RPMI7951 (cell line): ENCODE results near the gene SNRPF. TPM values are rescaled to one million over a fixed set of nuclear protein-coding genes. Genes with fewer than 3 reads are reported as not detected.
"Not testable (repeated sequence)": the region's sequence is repeated elsewhere in the genome, so short reads cannot be mapped to it uniquely, and the experiment has no call there.

Experiments used
- DNase-seq: peaks from one replicate; pipeline ENCODE4 v3.0.0-alpha.2; 2012; ENCODE audit warnings: low read depth
- total RNA-seq: library from RNA; depleted of rRNA; stranded (reverse); fragments of >200 nt; shearing (Covaris generic); gene quantifications from 2 replicates; pipeline ENCODE4 v1.2.3, GENCODE V29; 2014; rRNA removed

The SNRPF gene
- 23.0 and 29.6 TPM in 2 replicates for total RNA-seq

DNA sequence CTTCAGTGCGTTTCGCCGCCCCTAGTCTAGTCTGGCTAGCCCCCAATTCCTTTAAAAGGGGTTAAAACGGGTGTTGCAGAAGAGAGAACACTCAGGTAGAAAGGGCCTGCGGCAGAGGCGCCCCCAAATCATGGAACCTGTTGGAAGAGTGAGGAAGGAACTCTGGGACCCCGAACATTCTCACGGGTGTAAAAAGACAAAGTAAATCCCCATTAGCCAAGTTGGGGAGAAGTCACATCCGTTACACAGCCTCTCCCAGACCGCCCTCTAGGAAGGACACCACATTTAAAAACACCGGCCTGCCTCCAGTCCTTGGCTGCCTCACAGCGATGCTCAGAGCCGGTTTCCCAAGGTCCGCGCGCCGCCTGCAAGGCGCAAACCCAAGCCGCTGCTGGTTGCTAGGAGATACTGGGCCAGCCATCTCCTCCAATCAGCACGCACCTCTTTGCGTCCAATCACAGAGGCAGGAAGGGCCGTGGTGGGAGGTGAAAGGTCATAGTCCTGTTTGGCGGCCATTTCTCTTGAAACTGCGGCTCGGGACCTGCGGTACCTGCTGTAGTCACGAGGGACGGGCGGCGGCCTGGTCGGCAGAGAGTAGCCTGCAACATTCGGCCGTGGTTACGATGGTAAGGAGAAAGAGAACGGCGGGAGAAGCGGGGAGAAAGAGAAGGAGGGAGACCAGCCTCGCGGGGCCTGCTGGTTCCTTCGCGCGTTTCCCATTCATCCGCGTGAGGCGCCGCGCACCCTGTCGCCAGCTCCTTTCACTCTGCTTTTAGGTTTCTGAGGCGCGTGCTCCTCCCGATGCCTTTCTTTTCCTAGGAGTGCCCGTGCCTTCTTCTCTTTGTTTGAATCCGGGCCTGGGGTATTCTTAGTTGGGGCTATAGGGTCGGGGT, at the start of gene SNRPF:
Gene SNRPF, plus strand, starts transcription at position 502 of the 893 bp plus-strand sequence. Its CDS starts 122 bp downstream, at position 624.
- peak; percentile 93 for DNase-seq

DNA sequence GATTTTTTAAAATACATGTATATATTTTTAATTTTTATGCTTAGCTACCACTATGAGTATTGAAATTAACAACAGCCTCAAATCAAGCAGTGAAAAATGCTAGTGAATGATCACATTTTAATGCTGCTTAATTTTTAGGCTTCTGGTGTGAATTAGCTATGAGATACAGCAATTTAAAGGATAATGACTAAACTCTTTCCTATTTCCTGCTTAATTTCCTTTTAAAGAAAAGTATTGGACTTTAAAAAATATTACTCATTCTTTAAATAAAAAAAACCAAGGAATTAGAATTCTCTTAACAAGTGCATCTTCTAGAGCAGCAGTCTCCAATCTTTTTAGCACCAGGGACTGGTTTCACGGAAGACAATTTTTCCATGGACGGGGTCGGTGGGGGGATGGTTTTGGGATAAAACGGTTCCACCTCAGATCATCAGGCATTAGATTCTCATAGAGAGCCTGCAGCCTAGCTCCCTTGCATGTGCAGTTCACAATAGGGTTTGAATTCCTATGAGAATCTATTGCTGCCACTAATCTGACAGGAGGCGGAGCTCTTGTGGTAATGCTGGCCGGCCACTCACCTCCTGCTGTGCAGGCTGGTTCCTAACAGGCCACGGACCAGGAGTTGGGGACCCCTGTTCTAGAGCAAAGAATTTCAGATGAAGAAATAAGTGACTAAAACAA, 49.6 kb upstream of the SNRPF start:
- no peak for DNase-seq

DNA sequence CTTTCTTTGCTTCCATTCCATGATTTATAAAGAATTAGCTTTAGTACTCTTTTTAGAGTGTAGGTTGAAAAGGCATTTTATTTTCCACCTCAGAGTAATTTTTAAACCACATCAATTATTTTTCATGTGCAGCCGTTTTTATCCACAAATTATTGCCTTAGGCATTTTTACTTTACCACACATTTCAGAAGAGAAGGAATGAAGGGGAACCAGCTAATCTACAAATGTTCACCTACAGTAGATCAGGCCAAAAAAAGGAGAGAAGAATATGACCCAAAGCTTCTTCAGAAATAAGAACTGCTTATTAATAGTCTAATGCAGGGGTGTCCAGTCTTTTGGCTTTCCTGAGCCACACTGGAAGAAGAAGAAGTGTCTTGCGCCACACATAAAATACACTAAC, 48.3 kb upstream of the SNRPF start:
- DNase-seq = no peak

DNA sequence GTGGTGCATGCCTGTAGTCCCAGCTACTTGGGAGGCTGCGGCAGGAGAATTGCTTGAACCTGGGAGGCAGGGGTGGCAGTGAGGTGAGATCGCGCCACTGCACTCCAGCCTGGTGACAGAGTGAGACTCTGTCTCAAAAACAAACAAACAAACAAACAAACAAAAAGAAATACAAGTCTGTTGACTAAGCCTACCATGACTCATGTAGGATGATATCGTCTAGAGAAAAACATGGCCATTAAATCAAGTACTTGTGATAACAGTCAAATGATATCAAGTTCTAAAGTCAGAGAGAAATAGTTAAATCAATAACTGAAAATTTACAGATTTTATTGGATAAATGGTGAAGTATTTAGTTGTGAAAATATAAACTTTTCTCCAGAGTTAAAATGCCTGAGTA, 46.6 kb upstream of the SNRPF start:
- not testable (repeated sequence) for DNase-seq

DNA sequence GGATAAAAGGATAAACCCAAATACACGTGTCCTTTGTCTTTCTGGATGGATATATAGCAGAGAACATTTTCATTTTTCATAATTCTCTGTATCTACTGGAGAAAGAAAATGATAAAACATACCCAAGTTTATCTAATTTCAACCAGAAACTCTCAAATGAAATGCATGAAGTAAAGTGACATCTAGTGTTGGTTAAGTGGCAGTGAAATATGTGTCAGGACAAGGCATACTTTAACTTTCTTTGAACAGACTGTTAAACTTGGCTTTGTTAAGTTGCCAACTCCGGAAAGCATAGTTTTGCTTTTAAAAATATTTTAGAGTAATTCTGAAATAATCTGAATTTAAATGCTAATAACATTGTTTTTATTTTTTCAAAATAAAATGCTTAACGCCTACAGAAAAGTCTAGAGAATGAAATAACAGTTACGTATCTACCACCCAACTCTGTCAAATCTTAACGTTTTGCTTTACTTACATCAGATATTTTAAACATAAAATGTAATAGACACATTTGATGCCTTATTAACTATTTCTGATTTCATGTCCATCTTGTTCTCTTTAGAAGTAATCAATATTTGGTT, 43.0 kb upstream of the SNRPF start:
- DNase-seq = peak; percentile 39

DNA sequence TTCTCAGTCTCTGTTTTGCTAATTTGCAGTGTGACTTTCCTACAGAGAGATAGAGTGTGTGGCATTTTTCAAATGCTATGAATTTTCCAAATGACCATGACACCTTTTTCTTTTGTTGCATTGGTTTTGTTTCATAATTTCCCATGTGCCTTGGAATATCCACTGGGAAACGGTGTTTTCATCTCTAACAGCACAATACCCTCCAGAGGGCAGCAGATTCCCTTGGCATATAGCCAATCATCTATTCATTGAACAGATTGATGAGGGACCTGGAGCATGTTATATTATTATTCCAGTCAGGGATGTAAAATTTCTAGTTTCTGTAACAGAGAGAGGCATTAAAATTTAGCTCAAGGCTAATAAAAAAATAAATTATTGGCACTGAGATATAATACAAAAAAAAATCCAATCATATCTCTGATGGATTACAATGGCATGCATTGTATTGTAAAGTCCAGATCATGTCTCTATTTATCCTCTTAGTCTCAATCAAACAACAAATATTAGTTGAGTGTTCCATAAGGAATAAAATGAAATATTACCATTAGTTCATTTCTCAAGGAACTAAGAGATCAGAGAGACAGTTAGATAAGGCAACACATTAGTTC, 38.6 kb upstream of the SNRPF start:
- peak; percentile 54 for DNase-seq

DNA sequence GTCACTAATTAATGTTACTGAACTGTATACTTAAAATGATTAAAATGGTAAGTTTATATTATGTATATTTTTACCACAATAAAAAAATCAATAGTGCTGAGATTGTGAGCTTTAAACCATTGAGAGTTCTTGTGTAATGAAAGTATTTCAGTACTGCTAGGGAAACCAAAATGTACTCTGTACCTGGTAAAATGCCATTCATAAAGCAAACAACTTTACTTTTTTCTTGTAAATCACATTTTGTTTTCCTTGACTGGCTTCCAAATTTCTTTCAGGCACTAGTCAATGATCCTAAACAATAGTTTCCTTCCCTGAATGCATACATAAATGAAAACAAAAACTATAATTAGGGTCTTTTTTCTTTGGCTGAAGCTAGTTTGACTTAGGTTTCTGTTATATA, 29.4 kb upstream of the SNRPF start:
- no peak for DNase-seq

DNA sequence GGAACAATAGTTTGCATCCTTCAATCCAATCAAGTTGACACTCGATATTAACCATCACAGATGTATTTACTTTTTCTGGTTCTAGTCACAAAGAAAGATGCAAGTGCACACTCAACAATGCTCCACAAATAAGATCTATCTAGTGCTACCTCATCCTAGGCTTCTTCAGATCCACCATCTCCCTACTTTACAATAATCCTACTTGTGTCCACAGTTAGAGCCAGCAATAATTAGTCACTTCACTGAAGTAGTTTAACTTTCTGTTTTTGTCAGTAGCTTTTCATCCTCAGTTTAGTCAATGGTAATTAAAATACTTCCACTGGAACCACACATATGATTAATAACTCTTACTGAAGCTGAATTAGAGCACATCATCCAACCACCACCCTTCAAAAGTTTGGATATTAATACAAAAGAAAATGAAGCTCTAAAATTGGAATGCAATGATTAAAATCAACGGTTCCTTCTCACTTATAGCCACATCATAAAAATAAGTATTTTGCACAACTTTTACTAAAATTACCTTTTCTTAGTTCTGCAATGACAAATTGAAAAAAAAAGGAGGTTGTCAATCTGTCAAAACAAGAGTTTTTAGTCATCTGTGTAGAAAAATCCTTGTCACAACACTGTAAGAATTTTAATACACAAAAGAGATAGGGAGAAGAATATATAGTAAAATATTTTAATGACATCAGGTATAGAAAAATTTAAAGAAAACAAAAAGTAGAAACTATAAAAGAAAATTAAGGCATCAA, 28.2 kb upstream of the SNRPF start:
- DNase-seq = no peak

DNA sequence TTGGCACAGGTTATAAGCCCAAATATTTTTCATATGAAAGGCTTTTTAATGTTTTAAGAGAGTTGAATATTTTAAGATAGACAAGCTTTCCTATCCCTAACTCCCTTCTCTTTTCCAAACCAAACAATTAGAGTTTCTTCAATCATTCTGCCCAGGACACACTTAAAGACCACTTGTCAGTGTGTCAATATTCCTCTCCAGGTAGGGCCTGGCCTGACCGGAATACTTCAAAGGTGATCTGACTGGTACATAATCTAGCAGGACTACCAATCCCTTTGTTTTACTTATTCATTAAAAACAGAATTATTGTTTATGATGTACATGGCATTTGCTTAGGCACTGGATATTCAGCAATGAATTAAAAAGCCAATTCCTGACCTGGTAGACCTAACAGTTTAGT, 24.2 kb upstream of the SNRPF start:
- no peak for DNase-seq

DNA sequence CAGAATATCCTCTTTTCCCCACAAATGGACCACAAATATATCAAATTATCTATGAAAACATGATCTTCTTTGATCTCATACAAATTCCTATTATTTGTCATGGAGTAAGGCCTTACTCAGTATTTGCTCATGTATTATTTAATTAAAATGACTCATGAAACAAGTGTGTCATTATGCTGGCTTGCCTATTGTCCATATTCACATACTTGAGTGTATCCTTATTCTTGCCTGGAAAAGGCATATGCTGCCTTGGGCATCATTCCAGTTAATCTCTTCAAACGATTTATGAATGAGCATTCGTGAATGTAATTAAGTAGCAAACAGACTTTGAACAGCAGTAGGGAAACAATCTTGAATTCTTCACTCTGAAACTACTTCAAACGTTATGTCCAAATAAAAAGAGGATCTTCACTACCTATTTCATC, 22.6 kb upstream of the SNRPF start:
- peak; percentile 35 for DNase-seq

DNA sequence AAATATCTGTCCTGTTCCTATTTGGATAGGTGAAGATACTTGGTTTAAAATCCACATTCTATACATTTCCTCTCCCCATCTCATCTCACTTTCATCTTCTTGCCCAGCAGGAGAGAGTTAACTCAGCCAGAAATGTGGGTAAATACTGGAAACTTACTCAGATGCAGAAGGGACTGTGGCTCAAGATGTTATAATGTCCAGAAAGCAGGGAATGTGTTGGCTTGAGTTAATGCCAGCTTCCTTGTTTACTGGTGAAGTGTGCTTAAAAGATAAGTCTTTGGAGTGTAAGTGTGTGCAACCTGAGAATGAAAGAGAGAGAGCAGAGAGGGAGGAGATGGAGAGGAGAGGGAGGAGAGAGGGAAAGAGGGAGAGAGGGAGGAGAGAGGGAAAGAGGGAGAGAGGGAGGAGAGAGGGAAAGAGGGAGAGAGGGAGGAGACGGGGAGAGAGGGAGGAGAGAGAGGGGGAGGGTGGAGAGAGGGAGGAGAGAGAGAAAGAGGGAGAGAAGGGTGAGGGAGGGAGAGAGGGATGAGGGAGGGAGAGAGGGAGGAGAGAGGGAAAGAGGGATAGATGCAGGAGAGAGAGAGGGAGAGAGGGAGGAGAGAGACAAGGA, 22.0 kb upstream of the SNRPF start:
- DNase-seq = peak; percentile 44

DNA sequence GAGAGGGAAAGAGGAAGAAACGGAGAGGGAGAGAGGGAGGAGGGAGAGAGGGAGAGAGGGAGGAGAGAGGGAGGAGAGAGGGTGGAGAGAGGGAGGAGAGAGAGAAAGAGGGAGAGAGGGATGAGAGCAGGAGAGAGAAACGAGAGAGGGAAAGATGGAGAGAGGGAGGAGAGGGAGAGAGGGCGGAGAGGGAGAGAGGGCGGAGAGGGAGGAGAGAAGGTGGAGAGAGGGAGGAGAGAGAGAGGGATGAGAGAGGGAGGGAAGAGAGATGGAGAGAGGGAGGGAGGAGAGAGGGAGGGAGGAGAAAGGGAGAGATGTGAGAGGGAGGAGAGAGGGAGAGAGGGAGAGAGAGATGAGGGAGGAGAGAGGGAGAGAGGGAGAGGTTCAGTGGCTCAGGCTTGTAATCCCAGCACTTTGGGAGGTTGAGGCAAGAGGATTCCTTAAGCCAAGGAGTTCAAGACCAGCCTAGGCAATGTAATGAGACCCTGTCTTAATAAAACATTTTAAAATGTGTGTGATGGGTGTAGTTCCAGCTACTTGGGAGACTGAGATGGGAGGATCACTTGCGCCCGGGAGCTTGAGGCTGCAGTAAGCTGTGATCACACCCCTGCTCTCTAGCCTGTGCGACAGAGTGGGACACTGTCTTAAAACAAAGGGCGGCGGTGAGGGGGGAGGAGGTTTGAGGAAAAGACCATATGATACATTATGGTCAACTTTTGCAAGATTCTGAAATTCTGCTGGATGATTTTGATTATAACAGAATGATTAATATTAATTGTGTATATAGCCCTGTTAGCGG, 21.3 kb upstream of the SNRPF start:
- DNase-seq = no peak

DNA sequence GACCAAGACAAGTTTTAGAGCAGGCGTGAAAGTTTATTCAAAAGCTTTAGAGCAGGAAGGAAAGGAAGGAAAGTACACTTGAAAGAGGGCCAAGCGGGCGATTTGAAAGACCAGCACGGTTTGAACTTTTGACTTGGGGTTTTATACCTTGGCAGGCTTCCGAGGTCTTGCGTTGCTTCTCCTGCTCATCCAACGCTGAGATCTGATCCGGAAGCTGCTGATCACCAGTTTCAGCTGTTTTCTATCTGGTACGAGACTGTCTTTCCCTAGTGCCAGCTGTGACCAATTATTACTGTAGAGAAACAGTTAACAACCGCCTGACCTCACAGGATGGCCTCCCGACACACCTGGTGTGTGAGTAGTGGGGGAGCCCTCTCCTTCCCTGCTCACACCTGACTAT, 20.6 kb upstream of the SNRPF start:
- peak; percentile 92 for DNase-seq

DNA sequence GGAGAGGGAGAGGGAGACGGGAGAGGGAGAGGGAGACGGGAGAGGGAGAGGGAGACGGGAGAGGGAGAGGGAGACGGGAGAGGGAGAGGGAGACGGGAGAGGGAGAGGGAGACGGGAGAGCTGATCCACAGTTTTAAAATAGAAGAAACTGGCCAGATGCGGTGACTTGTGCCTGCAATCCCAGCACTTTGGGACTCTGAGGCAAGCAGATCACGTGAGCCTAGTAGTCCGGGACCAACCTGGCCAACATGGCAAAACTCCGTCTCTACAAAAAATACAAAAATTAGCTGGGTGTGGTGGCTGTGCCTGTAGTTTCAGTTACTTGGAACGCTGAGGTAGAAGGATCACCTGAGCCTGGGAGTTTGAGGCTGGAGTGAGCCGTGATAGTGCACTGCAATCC, 16.3 kb upstream of the SNRPF start:
- peak; percentile 13 for DNase-seq

DNA sequence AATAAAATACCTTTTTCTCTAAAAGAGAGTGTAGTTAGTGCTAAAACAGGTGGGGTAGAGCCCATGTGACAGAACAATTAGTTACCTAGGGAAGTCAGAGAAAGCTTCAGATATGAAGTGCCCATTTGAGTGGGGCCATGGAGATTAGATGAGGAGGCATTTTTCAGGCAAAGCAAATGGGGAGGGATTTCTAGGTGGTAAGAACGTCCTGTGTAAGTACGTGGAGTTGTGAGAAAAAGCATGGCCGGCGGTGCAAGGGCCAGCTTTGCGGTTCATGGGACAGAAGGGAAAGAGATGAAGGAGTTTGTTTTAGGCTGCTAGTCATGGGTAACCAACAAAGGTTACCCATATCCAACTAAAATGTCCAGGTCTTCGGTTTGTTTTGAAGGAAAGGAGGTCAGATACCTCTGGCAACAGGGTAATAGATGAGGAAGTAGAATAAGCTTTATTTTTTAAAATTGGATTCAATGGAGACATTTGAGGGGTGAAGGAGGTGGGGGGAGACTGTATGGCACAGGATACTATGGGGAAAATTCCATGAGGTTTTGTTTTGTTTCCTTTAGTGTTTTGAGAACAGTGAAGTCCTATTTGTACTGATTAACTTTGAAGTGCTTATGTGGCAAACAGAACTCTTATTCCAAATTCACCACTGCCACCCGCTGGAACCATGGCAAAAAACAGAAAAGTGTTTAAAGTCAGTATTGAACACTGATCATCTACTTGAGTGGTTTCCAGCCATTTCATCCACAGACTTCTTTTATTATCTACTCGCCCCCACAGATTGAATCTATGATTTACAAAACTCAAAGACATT, 10.0 kb upstream of the SNRPF start:
- DNase-seq = peak; percentile 37

DNA sequence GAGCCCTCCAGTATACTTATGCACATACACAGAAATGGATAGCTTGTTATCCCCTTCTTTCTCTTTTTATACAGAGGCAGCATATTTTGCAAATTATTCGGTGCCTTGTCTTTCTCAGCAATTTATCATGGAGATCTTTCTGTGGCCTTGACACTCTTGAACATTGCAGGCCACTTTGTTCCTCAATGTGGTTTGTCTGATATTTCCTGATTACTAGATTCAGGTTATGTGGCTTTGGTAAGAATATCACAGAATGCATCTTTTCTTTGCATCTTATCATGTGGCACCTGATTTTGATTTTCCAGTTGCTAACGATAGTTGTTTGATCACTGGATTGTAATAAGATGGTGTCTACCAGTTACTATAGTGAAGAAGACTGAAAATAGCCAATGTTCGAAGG, 7.1 kb upstream of the SNRPF start:
- DNase-seq = no peak

DNA sequence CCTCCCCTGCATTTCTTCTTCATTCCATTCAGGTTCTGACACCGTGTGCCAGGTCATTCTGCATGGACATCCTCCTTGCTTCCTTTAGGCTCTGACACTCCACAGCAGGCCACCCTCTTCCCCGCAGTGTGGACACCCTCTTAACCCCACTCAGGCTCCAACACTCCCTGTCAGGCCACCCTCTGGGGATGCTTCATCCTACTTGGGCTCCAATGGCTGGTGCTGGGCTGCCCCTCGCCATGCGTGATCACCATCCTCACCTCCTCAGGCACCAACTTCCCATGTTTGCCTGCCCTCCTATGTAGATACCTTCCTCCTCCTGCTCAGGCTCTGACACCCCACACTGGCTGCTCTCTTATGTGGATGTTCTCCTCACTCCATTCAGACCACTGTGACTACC, 6.6 kb upstream of the SNRPF start:
- no peak for DNase-seq

DNA sequence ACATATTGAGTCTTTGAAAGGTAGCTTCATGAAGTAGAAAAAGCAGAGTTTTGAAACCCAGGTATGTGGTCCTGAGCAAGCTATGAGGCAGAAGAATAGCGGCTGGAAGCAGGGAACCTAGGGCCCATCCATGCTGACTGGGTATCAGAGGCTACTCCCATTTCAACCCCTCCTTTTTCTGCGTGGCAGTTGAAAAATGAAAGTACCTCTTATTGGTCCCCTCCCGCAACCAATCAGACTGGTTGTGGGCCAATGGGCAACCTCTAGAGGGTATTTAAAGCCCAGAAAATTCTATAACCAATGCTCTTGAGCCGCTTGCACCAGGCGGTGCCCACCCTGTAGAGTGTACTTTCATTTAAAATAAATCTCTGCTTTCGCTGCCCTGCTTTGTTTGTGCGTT, 1.6 kb upstream of the SNRPF start:
- no peak for DNase-seq

DNA sequence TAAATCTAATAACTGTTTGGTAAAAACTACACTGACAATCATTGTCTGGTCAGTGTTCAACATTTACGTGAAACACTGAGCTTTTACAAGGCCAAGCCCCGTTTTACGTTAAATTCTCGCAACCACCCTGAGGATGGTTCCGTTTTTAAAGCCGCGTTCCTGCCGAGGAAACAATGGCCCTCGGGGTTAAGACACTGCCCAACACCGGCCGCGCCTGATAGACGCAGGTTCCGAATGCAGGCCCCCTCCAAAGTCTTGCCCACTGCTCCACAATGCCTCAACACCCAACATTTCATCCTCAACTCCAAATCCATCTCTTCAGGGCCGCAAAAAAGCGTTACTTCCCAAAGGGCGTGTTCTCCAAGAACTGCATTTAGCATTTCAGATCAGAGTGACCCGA, 953 bp upstream of the SNRPF start:
- no peak for DNase-seq
